HT-29 (cell line): Measurements from ENCODE around the gene SGMS2. TPM values are rescaled to one million over a fixed set of nuclear protein-coding genes. Genes with fewer than 3 reads are reported as not detected.
"Not testable (repeated sequence)": the region's sequence is repeated elsewhere in the genome, so short reads cannot be mapped to it uniquely, and the experiment has no call there.

Experiments used
- DNase-seq: peaks from one replicate; pipeline ENCODE4 v3.0.0-alpha.2; 2015; ENCODE audit warnings: low spot score
- total RNA-seq: library from RNA; depleted of rRNA; stranded (reverse); fragments of >200 nt; shearing (Covaris generic); gene quantifications from 2 replicates; pipeline ENCODE4 v1.2.3, GENCODE V29; 2014

SGMS2 gene
- total RNA-seq, 1 experiment from 2014 or later: 88.1 TPM

DNA sequence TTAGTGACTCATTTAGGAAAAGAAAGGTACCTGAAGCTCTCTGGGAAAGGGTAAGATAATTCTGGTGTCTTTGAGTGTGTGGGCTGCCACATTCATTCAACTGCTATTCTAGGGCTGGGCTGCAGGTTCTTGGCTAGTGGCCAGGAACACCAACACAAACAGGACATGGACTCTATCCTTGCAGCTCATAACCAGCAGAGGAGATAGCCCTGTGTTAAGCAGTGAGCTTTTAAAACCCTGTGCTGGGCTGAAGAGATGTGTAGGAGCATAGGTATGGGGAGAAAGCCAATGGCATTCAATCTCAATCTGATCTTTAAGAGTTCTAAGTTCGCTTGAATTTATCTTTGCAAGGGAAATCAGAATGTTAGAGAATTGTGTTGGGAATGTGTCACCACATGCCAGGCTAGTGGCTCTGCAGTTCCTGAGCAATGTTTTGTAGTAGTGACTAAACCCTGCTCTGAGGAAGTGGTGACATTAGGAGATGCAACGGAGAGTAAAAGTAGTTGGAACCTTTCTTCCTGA, 39.2 kb downstream of the SGMS2 start:
- peak; percentile 91 for DNase-seq

DNA sequence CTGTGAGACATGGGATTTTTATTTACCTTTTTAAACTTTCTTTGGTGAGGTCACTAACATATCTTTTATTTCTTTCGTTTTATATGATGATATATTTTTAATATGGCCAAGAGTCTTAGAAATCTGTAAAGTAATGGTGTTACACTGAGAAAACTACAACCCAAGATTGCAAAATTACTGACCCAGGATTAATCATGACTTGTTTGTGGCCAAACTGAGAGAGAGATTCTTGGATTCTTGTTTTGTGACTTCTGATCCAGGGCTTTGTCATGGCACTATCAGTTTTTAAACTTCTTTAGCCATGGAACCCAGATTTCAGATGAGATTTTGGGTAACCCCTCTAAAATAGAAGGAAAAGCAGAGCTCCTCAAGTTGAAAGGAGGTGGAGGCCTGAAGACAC, 42.0 kb downstream of the SGMS2 start:
- no peak for DNase-seq

DNA sequence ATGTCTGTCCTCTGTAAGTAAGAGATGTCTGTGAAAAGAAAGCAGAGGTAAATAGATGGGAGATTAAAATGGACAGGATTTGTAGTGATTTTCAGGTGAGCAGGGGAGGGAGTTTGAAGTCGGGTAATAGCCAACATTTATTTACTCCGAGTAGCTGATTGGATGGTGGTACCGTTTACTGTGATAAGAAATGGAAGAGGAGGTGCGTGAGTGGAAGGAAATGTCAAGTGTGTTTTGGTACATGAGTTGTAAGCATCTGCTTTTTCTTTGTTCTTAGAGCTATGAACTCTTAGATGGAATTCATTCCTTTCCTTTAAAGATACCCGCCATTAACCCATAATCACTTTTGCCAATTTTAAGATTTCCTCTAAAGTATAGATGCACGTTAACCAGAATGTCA, 45.5 kb downstream of the SGMS2 start:
- no peak for DNase-seq

DNA sequence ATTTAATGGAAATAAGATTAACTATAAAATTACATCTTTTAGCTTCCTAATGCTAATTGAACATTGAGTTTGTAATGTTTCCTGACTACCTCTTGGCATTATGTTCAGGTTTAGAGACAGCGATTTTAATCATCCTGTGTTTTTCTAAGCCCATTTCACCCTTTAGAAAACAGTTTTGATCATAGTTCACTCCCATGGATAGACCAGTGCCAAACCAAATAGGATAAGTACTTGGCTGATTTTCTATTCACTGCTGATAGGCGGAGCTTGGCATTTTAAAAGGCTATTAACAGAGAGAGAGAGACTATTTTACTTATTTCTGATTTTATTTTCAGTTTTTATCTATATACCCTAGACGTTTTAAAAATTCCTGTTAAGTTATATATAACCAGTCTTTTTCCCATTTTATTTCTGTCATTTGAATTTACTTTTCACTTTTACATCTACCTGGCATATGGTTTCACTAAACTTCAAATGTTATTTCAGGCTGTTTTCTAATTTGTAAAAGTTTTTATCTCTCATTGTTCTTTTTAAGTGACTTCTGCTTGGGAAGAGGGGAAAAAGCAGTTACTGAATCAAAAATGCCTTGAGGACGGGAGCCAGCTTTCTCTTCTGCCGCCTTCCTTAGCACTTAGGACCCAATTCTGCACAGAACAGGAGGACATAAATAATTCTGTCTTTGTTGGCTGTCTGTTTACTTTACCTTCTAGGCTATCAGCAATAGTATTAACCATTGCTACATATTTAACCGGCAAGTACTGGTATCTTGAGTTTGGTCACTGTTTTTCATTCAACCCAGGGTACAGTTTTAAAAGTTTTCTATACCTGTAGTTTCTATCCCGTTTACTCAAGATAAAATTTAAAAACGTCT, 46.4 kb downstream of the SGMS2 start:
- no peak for DNase-seq

DNA sequence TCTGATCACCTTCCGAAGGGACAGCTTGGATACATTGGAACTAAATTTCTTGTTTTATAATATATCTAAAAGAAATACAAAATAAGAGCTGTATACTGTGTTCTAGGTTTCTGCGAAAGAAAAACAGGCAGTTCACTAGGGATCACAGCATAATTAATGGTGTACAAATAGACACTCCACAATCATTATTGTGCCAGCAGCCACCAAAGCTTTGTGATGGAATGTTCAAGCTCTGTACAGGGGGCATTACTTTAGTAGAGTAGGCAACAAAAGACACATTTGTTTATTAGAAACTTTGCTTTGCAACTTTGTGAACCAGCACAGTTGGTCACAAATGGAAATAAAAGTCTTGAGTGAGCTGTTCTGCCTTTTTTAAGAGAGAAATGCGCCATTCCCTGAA, 49.3 kb downstream of the SGMS2 start:
- DNase-seq: no peak

DNA sequence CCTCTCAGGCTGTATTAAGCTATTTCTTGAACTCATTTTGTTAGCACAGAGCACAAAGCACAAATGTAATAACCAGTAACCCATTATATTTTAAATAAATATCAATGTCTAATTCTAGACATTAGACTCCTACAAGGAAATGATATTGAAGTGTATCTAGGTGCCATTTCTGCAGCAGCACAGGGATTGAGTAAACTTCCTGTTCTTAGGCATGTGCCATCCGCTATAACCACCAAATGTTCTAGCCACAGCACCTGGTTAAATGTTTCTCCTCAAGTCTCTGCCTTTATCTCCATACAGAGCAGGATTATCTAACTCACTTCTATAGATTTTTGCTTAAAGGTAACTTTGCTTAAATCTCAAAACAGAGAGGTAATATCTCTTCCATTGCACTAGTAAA, 51.4 kb downstream of the SGMS2 start:
- DNase-seq: no peak

DNA sequence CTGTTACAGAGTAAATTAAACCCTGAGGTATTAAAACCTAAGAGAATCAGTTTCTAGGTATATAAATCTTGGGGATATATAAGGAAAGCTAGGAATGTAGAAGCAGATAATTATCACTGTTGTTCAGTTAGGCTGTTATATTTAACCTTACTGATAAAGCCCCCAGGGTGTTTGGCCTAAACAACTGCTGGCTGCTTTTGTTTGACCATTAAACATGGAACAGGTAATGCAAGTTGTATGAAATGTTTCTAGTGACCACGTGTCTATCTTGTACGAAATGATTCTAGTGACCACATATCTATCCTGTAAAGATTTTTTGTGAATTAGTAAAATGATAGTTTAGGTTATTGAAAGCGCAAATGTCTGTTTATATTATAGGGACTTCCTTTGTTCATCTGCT, 52.6 kb downstream of the SGMS2 start:
- no peak for DNase-seq

DNA sequence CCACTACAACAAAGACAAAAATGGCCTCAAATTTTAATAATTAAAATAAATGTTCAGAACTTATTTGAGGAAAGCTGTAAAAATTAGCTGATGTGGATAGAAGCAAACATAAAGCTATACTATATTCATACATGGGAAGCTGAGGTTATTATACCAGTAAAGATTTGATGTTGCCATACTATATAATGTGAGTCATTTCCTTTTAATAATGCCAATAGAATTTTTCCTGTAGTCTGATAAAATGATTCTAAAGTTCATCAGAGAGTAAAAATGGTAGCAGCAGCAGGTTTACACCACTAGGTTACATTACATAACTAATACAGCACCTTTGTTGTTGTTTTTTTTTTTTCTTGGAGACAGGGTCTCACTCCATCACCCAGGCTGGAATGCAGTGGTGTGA, 61.1 kb downstream of the SGMS2 start:
- no peak for DNase-seq

DNA sequence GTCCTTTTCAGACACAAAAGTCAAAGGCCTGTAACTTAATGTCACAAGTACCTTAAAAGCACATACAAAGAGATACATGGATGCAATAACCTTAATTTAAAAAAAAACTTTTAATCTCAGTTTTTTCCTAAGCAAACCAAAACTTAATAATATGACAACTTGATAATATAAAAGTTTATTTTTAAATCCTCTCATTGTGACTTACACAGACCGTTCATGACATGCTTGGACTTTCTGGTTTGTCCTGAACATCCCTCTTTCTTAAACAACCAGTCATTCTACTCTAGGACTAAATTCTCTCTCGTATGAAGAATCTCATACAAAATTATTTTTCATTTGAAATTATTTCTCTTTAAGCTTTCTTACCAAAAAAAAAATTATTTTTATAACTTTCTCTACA, 63.5 kb downstream of the SGMS2 start:
- no peak for DNase-seq

DNA sequence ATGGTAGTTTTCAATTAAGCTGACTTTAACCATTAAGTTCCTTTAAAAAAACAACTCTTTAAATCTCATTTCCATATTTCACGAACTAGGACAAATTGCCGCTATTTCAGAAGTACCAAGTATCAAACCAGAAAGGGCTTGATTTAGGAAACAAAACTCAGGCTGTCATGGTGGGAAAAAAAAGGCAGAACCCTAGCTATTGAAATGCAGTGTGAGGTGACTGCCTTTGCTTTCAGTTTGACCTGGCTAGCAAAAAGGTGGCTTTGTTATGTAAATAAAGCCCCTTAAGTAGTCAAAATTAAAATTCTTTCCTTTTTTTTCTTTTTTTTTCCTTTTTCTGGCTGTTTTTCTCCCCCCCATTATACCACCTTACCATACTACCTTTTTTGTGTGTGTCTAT, 66.0 kb downstream of the SGMS2 start:
- no peak for DNase-seq

DNA sequence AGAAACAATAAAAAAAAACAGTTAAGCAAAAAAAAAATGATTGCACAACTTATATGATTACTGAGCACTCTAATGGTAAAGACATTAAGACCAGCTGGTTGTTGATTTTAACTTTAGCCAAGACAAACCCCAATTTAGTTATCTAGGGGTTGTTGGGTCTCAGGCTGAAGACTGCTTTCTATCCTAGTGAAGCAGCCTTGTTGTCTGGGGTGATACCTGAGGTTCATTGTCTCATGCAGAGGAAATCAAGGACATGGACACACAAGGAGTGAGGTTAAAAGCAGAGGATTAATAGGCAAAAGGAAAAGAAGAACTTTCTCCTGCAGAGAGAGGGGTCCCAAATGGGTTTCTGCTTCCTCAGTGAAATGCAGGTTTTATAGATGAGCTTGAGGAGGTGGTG, 66.6 kb downstream of the SGMS2 start:
- no peak for DNase-seq

DNA sequence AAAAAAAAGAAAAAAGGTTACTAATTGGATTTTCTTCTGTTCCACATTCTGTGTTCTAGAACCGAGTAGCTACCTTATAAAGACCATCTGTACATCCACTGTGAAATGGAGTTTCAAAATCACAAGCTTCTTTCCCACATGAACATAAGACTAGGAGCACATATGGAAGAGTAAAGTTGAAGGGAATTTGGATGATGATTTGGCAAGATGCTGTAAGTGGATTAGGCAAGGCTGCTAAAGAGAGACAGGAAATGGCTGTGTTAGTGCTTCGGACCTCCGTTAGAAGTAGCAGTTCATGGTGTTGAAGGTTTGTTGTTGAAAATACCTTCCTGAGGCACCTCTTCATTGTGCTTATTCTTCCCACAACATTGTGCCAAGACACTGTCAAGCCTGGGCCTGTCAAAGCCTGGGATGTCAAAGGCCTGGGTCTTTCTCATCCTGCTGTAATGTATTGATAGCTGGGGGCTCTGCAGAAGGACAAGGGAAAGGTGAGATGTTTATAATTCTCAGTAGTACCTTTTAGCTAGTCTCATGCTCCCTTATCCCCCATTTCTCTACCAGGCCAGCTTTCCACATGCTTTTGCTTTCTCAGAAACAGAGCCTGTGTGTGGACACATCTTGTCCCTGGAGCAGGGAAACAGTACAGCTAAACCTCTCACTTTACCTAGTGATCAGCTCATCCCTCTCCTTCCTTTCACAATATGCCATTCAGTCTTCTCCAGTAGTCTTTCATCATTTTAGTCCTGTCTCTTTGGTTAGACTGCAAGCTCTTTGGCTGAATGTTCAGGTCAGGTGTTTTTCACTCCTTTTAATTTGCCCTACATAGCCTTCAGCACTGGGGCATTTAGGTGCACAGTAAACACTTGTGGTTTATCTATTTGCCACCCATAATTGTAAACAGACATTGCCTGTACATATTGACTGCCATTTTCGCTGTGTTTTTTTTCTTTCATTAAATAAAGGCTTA, 68.7 kb downstream of the SGMS2 start:
- no peak for DNase-seq

DNA sequence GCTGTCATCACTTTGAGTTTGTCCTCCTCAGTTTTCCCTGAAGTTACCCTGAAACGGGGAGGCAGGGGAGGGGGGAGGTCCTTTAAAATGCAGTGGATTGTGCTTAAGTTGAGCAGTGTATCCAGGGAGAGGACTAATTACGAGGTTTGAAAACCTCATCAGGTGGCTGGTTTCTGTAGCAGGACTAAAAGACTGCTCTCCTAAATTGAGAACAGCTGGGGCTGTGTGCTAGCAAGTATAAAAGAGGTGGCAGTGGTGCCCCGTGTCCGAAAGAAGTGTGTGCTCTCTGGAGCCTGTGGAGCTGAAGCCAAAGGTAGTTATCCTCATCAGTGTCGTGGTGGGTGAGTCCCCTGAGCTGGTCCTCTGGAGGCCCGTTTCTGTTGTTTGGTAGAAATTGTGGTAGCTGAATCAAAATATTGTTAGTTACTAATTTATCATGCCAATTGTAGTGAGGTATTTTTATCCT, 69.4 kb downstream of the SGMS2 start:
- no peak for DNase-seq

DNA sequence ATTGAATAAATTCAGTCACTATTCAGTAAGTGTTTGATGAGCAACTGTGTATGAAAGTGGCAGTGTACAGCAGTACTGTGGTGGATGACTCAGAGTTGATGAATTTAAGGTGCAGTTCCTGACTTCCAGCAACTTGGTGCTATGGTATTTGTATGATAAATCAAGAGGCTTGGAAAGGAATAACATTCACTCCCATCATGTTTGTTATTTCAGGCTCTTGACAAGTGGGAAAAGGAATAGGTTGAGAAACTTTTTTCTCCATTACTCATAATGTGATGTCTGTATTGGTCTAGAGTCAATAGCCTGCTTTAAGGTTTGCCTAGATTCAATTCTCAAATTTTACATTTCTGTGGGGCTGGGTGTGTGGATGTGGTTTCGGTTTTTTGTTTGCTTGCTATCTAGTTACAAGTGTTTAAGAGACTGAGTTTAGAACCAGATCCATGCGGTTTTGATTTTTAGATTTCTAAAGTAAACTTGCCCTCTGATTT, 71.5 kb downstream of the SGMS2 start:
- peak; percentile 86 for DNase-seq

DNA sequence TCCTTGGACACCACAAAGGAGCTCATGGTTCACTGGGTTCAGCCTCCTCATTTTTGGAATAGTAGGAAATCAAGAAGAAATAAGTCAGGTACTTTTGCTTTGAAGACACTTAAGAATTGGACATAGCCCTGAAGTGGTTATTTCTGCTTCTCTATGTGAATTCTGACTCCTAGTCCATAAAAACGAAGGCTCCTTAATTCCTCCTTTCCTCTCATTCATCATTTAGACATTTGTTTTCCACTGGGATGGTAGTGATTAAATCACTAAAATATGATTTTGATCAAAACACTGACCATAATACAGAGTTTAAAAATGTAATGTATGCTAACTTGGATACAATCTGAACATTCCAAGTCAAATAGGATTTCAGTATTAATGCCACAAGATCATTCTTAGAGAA, 71.9 kb downstream of the SGMS2 start:
- no peak for DNase-seq

DNA sequence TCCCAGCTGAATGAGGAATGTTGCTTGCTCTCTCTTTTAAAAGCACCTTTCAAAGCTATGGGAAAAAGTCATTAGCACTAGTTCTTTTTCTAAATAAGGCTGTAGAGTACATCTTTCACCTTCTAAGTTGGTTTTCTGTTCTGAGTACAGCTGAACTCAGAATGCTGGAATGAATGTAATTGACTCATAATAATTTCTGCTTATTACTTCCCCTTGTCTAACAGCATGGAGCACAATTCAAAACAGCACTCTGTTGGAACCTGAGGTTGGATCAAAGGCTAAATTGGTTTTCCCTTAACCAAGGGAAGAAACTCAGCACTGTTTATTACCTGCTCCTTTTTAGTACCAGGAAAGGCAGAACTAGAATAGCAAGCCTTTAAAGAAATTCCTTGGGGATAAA, 73.1 kb downstream of the SGMS2 start:
- DNase-seq: no peak

DNA sequence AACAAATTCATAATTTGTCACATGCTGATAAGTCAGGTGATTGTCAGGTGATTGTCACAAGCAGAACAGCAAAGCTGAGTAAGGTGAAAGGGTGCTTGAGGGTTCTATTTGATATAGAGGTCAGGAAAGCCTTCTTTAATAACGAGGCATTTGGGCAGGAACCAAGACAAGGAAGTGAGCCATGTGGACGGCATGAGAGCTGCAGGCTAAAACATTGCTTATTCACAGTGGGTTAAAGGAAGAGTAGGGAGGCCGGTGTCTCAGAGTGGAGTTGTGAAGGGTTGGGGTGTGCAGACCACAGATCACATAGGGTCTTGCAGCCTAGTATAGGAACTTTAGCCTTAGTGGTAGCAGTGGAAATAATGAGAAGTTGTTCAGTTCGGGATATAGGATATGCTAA, 75.3 kb downstream of the SGMS2 start:
- DNase-seq: no peak

DNA sequence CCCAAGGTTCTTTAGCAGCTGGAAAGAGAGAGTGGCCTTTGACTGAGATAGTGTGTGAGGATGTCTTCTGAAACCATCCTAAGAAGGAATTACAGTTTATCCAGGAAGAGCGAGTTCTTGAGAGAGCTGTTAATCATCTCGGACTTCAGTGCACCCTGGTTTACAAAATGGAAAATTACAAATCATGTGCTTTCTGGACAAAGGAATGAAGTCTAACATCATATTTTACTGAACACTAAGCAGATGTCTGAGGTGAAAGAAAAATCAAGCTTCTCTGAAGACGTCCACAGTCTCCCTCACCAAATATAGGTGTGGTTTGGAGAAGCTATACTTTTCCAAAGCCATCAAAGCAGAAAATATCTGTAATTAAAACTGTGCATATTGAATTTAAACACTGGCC, 75.8 kb downstream of the SGMS2 start:
- DNase-seq: no peak

DNA sequence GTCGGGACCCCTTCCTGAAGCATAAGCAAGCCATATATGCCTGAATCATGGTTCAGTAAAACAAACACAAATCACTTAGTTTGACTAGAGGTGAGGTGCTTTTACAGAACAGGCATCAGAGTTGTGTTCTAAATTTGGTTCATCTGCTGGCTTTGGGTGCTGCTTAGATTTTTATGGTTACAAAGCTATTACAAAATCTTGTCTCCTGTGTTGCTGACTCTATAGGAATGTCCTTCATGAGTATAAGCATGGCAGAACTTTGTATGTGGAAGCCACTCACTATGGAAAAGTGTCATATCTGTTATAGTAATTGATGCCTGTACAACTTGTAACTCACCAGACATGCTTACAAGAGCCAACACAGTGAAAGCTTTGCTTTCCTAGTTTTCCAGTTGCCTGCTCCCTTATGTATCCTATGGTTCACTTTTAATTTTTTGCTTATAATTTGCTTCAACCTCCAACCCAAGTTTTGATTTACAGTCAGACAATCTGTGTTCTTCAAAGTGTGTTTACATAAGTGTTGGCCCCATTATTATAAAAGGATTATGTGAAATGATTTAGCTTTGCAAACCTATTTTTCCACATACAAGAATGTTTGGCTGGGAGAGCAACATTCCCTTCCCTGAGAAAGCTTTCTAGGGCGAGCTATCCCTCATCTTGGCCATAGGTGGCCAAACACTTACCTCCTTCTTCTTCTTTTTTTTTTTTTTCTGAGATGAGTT, 76.6 kb downstream of the SGMS2 start:
- no peak for DNase-seq

DNA sequence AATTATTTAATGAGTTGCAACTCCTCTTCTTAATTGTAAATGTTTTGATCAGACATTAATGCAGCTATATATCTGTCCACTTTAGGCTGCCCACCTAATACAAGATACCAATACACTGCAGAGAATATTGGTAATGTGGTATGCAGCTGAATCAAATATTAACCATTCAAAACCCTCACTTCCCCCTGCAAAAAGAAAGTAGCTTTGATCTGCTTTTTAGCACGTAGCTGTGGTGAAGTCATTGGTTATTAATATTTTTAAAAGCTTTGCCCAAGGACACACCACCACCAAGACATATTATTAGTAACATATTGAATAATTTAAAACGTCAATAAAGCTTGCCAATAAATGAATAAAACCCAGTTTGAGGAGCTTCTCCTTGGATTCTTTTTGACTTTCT, 78.0 kb downstream of the SGMS2 start:
- no peak for DNase-seq

DNA sequence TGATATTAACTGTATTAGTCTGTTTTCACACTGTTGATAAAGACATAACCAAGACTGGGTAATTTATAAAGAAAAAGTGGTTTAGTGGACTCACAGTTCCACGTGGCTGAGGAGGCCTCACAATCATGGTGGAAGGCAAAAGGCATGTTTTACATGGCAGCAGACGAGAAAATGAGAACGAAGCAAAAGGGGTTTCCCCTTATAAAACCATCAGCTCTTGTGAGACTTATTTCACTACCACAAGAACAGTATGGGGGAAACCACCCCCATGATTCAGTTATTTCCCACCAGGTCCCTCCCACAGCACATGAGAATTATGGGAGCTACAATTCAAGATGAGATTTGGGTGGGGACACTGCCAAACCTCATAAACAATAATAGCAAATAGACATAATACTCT, 80.3 kb downstream of the SGMS2 start:
- not testable (repeated sequence) for DNase-seq
